Suppressor macrophage treated with lipopolysaccharide for 4 hours (primary cell): ENCODE results near the gene OR6S1.
"Not testable (repeated sequence)": the region's sequence is repeated elsewhere in the genome, so short reads cannot be mapped to it uniquely, and the experiment has no call there.

Source experiments
- DNase-seq: peaks from one replicate; pipeline ENCODE4 v3.0.0-alpha.2; 2020

OR6S1 gene

DNA sequence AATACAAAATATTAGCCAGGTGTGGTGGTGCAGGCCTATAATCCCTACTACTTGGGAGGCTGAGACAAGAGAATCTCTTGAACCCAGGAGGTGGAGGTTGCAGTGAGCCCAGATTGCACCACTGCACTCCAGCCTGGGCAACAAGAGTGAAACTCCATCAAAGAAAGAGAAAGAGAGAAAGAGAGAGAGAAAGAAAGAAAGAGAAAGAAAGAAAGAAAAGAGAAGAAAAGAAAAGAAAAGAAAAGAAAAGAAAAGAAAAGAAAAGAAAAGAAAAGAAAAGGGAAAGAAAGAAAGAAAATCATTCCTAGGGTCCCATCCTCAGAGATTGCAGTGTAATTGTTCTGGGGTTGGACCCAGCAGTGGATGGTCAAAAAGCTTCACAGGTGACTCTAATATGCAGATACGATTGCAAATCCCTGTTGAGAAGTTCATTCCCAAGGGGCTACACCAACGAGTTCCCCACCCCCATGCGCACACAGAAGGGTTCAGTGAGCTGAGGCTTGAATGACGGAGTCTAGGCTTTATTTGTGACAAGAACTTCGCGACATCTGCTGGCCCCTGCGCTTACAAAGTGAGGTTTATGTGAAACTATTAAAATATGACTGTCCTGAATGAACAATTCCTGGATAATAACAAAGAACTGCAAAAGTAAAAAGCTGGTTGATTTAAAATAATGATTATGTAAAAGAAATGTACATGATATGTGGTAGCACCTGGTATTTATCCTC, 32.9 kb downstream of the OR6S1 start:
- no peak for DNase-seq

DNA sequence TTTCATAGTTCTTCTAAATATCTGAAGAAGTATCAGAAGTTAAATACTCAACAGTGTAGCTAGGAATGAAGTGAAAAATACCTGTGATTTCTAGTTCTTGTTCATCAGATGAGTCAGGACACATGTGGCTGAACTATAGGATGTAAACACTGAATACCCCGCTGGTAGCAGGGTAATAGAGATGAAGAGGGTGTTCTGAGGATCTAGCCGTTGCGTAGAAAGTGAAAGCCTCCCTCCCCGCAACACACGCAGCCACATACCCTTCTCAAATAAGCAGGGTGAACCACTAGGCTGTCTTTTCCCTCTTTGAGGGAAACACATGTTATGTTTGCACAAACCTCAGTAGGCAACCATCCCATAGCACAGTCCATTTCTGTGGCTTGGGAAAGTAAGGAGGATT, 33.9 kb downstream of the OR6S1 start:
- no peak for DNase-seq

GRCh38 chr14:20606902-20607242, 34.6 kb downstream of the OR6S1 start:
- DNase-seq = no peak

DNA sequence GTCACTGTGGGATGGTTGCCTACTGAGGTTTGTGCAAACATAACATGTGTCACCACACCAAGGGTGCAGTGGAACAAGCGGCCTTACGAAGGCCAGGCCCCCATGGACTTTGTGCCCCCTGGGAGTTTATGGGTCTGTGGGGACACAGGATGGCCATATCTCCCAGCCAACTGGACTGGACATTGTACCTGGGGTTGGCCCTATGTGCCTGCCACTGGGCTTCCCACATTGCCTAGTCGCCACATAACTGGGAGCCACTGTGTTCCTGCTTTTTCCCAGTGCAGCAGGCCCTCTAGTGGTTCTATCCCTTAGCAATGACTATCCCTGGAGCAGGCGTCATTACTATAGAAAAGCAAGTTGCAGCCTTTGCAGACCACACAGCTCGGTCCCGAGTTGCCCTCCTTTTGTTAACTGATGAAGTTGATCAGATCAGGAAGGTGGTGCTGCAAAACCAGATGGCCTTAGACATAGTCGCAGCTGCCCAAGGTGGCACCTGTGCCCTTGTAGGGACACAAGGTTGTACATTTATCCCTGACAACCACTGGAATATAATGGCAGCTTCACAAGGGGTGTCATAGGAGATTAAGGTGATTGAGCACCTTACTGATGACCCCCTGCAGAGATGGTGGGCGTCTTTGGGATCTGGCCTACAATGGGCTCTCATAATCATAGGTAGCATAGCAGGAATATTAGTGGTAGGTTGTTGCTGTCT, 35.1 kb downstream of the OR6S1 start:
- DNase-seq = peak; percentile 65

DNA sequence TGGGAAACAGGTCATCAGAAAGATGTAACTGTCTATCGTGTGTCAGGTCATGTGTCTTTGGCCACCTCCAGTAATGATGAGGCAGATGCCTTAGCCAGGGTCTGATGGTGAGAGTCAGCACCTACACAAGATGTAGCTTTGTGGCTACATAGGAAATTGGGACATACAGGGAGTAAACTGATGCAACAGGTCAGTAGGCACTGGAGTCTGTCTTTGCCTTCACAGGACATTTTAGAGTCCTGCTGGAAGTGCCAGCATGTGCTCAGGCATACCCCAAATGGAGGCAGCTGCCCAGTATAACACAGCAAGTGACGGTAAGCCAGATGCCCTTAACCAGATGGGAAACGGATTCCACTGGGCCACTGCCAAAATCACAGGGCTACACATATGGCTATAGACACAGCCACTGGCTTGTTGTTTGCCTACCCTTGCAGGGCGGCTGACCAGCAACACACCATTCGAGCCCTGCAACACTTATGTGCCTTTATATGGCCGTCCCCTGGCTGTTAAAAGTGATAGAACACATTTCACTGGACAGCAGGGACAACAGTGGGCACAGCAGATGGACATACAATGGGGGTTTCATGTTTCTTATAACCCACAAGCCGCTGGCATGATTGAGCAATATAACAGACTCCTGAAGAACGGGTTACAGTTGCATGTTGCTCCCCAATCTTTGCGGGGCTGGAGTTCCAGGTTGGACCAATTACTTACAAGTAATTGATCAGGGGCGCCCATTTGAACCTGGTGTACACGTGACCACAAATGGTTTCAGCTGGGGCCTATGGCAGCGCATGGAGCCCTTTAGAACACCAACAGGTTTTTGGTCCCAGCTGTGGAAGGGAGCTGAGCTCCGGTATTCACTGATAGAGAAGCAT, 37.4 kb downstream of the OR6S1 start:
- DNase-seq = no peak

DNA sequence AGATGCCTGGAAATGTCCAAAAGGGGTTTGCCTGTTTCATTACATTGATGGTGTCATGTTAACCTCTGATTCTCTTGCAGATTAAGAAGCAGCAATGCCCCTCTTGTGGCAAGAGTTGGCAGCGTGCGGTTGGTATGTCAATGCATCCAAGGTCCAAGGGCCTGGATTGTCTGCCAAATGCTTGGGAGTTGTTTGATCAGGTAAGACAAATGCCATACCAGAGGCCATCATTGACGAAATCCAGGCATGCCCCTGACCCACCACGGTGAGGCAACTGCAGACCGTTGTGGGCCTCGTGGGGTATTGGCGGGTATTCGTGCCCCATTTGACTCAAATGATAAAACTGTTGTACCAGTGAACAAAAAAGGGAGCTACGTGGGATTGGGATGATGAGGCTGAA, 38.9 kb downstream of the OR6S1 start:
- DNase-seq = no peak

GRCh38 chr14:20601522-20601921, 40.0 kb downstream of the OR6S1 start:
- DNase-seq = no peak

DNA sequence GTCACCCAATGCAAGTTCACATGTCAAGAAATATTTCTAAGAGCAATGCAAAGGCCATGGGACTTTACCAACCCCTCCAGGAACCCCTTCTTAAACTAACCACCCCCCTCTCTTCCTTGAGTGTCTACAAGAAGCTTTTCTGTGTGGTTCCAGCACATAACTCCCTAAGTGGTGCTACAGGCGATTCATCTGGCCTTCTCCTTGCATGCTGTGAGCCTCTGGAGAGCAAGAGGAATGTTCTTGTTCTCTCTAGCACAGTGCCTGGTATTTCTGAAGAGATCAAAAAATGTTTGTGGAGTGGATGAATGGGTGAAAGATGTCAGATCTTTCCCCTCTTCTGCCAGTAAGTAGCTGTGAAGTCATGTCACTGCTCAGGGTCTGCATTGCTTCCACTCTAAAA, 44.4 kb downstream of the OR6S1 start:
- DNase-seq = no peak

- DNase-seq = not testable (repeated sequence)
These were observed 45.8 kb downstream of the OR6S1 start for GRCh38 chr14:20595726-20596125.

DNA sequence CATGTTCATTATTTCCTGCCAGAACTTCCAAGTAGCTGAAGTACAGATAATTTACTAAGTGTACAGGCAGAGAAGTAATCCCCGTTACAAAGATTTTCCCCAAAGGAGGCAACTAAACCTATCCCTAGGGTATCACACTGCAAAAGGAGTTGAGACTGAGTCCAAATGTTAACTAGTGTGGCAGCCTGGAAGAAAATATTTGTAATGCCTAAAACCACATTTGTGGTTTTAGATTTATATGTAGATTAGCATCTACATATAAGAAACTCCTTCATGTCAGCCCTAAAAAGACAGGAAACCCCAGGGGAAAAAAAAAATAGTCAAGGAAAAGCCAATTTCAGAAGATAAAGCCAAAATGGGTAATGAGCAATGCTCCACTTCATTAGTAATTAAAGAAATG, 48.9 kb downstream of the OR6S1 start:
- no peak for DNase-seq

DNA sequence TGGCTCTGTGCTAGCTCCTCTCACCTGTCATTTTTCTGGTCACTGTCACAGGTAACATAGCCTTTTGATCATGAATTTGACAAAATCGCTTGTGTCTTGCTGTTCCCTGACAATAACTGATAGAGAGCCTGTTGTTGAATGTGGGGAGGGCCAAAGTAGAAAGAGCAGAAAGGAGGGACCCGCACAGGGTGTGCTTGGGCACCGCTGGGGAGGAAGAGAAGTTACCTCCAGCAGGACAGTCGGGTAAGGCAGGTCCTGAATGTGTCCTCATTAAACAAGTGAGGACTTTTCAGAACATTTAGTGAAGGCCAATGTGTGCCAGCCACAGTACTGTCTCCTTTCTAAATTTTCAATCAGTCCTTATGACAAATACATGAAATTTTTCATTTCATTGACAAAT, 50.3 kb downstream of the OR6S1 start, which contains the start of gene RNASE12:
Gene RNASE12 (minus strand): TSS at position 142 of the 400 bp plus-strand sequence. CDS start 653 bp downstream, outside the sequence.
- no peak for DNase-seq
